Activated T-cell treated with anti-CD3 and anti-CD28 coated beads, Interleukin-2, amount 50 U/mL, for 72 hours (primary cell): Measurements from ENCODE around the gene HPRT1. TPM values are rescaled to one million over a fixed set of nuclear protein-coding genes. Genes with fewer than 3 reads are reported as not detected.
A peak's percentile ranks its signal among the peaks of the same experiment; 100 is the strongest.

Source experiments
- ATAC-seq, 2 donors: fragments of 150-1000 bp; cut with Tn5 transposase; replicated peaks in 1 of 2; 2 replicates each; pipeline ENCODE4 v1.10.0; 2021; ENCODE audit warnings: moderate library complexity in 2 of 2, mild to moderate bottlenecking in 1 of 2
- DNase-seq, 2 donors: peaks; one replicate each; pipeline ENCODE4 v3.0.0; 2021 to 2022; ENCODE audit warnings: mixed read lengths in 1 of 2
- H3K27ac Mint-ChIP-seq: one replicate; pipeline ENCODE4 v1.8.0; 2022; ENCODE audit warnings: mild to moderate bottlenecking, moderate library complexity, mixed read lengths
- H3K27me3 Mint-ChIP-seq: one replicate; pipeline ENCODE4 v1.8.0; 2022; ENCODE audit warnings: low read depth, mixed read lengths
- H3K36me3 Mint-ChIP-seq, 2 donors: one replicate each; pipeline ENCODE4 v1.8.0; 2022; ENCODE audit warnings: mixed read lengths in 2 of 2, mild to moderate bottlenecking in 1 of 2; ENCODE audit not compliant: insufficient read depth in 2 of 2
- H3K4me1 Mint-ChIP-seq: one replicate; pipeline ENCODE4 v1.8.0; 2022; ENCODE audit warnings: low read depth, mixed read lengths
- H3K4me3 Mint-ChIP-seq, 2 donors: one replicate each; pipeline ENCODE4 v1.8.0; 2022; ENCODE audit warnings: mild to moderate bottlenecking in 2 of 2, mixed read lengths in 2 of 2, moderate library complexity in 2 of 2
- H3K9me3 Mint-ChIP-seq, 2 donors: one replicate each; pipeline ENCODE4 v1.8.0; 2022; ENCODE audit warnings: mixed read lengths in 2 of 2
- total RNA-seq, 2 donors: library from RNA; stranded (reverse); gene quantifications; one replicate each; pipeline ENCODE4 v1.2.3, GENCODE V29; 2022

HPRT1 gene
- total RNA-seq, 2 donors from 2014 or later, result 58.5 to 64.3 TPM

DNA sequence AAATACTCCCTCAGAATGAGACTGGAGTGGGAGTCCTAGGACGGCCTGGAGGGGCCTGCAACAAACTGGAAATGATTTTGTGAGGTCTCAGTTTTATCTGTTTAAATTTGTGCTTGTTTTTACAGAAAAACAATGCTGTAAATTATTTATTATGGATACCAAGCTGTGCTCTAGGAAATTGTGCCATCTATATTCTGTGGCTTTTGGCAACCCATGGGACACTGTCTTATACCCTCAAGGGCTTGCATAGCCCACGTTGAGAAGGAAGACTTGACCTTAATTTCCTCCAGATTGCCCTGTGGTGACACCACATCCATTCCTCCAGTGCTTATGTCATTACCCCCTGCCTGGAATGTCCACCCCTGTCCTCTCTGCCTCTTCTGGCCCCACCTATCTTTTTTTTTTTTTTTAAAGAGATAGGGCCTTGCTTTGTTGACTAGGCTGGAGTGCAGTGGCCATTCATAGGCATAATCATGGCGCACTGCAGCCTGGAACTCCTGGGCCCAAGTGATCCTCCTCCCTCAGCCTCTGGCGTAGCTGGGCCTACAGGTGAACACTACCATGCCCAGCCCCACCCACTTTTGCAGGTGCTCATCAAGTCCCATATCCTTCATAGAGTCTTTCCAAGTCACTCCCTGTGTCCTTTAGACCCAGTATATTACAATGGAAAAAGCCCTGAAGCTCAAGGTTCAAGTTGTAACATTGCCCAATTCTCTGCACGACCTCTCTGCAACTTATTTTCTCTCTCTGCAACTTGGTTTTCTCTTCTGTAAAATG lies 77.4 kb downstream of the HPRT1 start:
- H3K9me3 Mint-ChIP-seq, result no peaks in the 10 kb centered on the region

DNA sequence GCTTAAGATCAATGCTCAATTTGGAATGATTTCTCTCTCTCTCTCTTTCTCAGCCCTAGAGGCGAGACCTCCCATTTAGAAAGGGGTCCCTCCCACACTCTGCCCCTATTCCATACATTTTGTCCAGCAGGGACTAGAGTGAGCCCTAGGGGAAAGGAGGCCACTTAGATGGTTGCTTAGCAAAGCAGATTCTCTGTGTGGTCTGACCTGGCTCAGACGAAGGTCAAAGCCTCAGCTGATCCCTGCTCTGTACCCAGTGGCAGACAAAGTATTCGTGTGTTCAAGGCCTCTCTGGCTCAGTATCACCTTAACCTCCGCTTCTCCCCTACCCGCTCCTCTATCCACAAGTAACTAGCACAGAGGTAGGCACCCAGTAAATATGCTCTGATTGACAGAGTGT lies 78.4 kb downstream of the HPRT1 start:
- H3K27me3 Mint-ChIP-seq, result peaks cover 41% of the 10 kb centered on the region
- DNase-seq (no peak), ATAC-seq (no peak)
- H3K36me3 Mint-ChIP-seq, result no peaks in the 10 kb centered on the region
- no peaks in the 10 kb centered on the region for H3K9me3 Mint-ChIP-seq
- H3K27ac Mint-ChIP-seq, result no peak overlapping the region
- peaks cover 9% of the 10 kb centered on the region for H3K4me1 Mint-ChIP-seq
- H3K4me3 Mint-ChIP-seq, result no peak overlapping the region

More for the DNA sequence above, 77.4 kb downstream of the HPRT1 start:
- no peak overlapping the region for H3K4me3 Mint-ChIP-seq
- H3K27me3 Mint-ChIP-seq, result peaks cover 49% of the 10 kb centered on the region
- no peak overlapping the region for H3K27ac Mint-ChIP-seq
- DNase-seq (no peak), ATAC-seq (no peak)
- no peaks in the 10 kb centered on the region for H3K36me3 Mint-ChIP-seq
- peaks cover under 1% of the 10 kb centered on the region for H3K4me1 Mint-ChIP-seq

DNA sequence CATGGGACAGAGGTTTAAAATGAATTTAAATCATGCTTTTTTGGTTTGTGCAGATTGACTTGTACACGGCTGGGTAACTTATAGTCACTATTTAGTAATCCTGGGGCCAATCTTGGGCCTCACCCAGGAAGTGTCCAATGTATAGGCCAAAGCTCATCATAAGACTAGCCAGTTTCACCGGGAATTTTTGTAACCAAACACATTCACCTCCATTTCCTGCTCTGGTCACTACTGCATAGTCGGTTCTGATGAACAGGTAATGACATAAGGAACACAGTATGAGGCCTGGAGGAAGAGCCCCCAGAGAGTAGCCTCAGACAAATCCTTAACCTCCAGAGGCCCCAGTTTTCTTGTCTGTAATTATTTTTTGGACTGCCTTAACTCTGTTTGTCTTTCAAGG lies 81.9 kb downstream of the HPRT1 start:
- DNase-seq, result no peak
- ATAC-seq, result no peak
- Mint-ChIP-seq H3K36me3 (no peaks in the 10 kb centered on the region), H3K27ac (no peak overlapping the region), H3K9me3 (no peaks in the 10 kb centered on the region), H3K4me1 (peaks cover 9% of the 10 kb centered on the region), H3K4me3 (no peak overlapping the region), H3K27me3 (peaks cover 49% of the 10 kb centered on the region)

DNA sequence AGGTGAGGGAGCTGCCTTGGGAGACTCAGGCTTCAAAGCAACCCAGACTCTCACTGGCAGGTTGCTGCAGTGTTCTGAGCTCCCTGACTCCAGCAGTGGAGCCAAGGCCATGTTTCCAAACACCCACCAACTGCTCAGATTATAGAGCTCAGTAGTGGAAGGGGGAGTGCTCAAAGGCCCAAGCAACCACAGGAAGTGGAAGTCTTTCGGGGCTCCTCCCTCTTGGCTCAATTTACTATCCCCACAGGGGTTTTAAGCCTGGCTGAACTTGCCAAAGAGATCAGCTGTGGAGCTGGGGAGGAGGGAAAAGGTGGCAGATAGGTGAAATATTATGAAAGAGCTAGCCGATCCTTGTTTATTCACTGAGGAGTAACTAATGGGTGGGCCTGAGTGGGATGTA lies 82.5 kb downstream of the HPRT1 start:
- Mint-ChIP-seq H3K27me3 (peaks cover 55% of the 10 kb centered on the region), H3K9me3 (no peaks in the 10 kb centered on the region), H3K4me1 (peaks cover 9% of the 10 kb centered on the region), H3K36me3 (no peaks in the 10 kb centered on the region), H3K4me3 (no peak overlapping the region), H3K27ac (no peak overlapping the region)
- ATAC-seq (no peak), DNase-seq (no peak)

DNA sequence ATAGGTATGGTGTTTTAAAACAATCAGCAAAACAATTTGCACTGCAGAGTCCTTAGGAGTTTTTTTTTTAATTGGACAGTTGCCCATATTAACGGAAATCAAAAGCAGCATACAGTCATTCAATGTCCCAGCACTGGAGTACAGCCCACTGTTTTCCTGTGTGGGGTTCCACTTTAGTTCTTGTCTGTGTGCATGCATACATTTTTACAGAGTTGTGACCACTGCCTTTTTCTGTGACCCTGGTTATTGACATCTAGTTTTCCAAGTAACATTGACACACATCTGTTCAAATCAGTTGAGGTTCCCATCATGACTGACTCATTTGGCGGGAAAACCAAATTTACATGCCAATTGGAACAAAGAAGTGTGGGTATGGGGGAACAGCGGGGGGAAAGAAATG lies 83.3 kb downstream of the HPRT1 start:
- ATAC-seq (no peak), DNase-seq (no peak)
- Mint-ChIP-seq H3K4me1 (peaks cover 9% of the 10 kb centered on the region), H3K4me3 (no peak overlapping the region), H3K36me3 (no peaks in the 10 kb centered on the region), H3K9me3 (no peaks in the 10 kb centered on the region), H3K27me3 (peaks cover 57% of the 10 kb centered on the region), H3K27ac (no peak overlapping the region)

DNA sequence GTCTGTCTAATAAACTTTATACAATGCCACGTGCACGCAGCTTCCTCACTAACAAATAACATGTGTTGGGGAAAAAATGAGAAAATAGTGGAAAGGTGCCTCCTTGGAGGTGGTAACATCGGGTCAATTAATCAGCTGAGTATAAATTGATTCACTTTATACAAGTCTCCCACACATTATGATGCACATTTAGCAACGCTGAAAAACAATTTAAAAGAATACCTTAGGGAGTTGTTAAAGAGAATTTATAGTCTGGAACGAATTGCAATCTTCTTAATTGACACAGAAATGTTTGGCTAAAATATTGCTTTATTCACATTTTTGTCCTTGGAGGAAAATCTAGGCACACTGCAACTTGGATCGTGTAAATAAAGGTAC lies 84.2 kb downstream of the HPRT1 start:
- no peak overlapping the region for H3K27ac Mint-ChIP-seq
- no peaks in the 10 kb centered on the region for H3K36me3 Mint-ChIP-seq
- H3K4me1 Mint-ChIP-seq, result peaks cover 16% of the 10 kb centered on the region
- no peak for ATAC-seq
- no peak for DNase-seq
- H3K4me3 Mint-ChIP-seq, result peak overlapping the region in 1 of 2 donors; percentile 71
- H3K9me3 Mint-ChIP-seq, result no peaks in the 10 kb centered on the region
- H3K27me3 Mint-ChIP-seq, result peaks cover 62% of the 10 kb centered on the region

DNA sequence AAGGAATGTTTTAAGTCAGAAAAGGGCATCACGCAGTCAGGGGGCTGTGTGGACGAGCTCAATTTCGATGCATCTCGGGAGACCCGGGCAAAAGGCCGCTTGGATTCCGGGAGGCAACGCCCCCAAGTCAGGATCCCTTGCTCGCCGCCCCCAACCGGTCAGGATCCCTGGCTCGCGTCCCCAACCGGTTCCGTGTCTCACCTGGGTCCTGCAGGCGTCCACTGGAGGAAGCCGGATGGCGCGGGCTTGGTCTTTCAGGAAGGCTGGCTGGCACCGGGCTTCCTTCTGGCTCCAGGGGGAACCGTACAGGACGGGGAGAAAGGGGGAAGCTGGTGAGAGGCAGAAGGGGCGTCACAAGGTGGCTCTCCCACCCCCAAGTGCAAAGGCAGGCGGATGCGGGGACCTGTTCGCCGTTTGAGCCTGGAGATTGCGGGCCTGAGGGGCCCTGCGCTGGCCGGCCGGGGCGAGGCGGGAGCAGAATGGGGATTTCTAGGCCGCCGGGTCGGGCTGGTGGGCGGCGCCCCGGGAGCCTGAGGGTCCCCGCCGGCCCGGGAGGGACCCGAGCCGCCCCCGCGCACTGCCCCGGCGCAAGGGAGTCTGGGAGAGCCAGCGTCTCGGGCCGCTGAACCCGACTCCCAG lies 84.7 kb downstream of the HPRT1 start:
- Mint-ChIP-seq H3K4me1 (peaks cover 17% of the 10 kb centered on the region), H3K4me3 (peak overlapping the region; percentile 29 to 71), H3K36me3 (no peaks in the 10 kb centered on the region), H3K27ac (no peak overlapping the region), H3K27me3 (peaks cover 63% of the 10 kb centered on the region), H3K9me3 (no peaks in the 10 kb centered on the region)
- no peak for DNase-seq
- no peak for ATAC-seq

DNA sequence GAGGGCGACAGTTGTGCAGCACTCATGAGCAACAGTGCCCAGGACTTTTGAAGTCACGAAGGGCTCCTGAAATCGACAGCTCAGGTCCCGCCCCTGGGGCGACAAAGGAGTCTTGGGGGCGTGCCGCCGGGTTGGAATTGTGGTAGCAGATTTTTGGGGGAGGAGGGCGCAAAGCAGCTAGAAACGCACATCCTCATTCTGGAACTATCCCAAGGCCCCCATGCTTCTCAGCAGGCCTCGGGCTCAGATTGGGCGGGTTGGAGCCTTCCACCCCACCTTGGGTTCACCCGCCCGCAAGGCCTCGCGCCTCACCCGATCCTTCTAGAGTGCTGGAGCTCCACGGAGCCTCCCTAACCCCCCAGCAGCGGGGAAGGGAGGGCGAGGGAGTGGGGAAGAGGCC lies 85.5 kb downstream of the HPRT1 start:
- Mint-ChIP-seq H3K36me3 (peaks cover 3% of the 10 kb centered on the region in 2 donors), H3K27me3 (peaks cover 66% of the 10 kb centered on the region), H3K4me1 (peaks cover 25% of the 10 kb centered on the region), H3K27ac (no peak overlapping the region), H3K4me3 (no peak overlapping the region), H3K9me3 (peaks cover 0 to 2% of the 10 kb centered on the region in 2 donors)
- DNase-seq (no peak), ATAC-seq (no peak)

DNA sequence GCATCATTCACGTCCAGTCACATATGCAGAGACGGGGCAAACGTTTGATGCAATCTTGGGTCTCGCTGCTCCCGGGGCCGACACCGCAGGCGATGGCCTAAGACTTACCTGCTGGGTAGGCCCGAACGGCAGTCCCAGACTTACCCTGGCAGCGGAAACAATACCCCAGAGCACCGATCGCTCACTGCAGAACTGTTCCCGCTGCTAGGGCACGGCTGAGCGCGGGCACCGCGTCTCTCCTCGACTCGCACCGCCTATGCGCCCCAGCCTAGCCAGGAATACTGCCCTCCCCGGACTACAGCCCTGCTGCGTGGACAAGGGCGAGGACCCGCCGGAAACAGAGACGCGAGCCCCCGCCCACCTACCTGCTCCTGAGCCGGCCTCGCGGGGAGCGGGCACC lies 86.2 kb downstream of the HPRT1 start:
- no peak for DNase-seq
- no peak overlapping the region for H3K27ac Mint-ChIP-seq
- H3K4me1 Mint-ChIP-seq, result peaks cover 27% of the 10 kb centered on the region
- H3K27me3 Mint-ChIP-seq, result peaks cover 63% of the 10 kb centered on the region
- H3K9me3 Mint-ChIP-seq, result peaks cover 0 to 2% of the 10 kb centered on the region in 2 donors
- H3K4me3 Mint-ChIP-seq, result no peak overlapping the region
- peaks cover 3 to 4% of the 10 kb centered on the region in 2 donors for H3K36me3 Mint-ChIP-seq
- ATAC-seq, result no peak

DNA sequence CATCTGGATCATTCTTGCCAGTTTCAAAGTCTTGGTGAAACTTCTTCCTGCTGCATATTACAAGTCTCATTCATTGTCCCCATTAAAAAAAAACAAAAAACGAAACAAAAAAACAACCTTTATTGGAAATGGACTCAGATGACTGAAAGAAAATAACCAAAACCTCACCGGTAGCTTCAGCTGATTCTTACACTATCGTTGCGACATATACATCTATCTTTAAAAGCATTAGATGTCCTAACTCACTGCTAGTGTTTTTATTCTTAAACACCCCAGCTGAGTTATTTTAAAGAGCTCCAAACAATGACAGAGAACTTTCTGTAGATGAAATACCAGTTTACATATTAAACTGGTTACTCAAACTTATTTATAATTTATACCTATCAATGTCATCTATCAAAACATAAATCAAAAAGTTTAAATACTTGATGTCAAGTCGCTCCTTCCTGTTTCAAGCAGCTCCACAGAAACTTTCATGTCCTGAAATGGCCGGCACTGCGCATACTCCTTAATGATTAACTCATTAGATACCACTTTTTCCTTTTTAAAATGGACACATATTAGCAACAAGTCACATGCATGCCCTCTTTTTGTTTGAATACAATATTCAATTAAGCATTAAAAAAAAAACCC lies 87.2 kb downstream of the HPRT1 start:
- H3K4me1 Mint-ChIP-seq, result peaks cover 27% of the 10 kb centered on the region
- H3K9me3 Mint-ChIP-seq, result peaks cover 0 to 2% of the 10 kb centered on the region in 2 donors
- no peak overlapping the region for H3K27ac Mint-ChIP-seq
- peaks cover 3 to 4% of the 10 kb centered on the region in 2 donors for H3K36me3 Mint-ChIP-seq
- no peak for DNase-seq
- no peak overlapping the region for H3K4me3 Mint-ChIP-seq
- no peak for ATAC-seq
- peaks cover 67% of the 10 kb centered on the region for H3K27me3 Mint-ChIP-seq

DNA sequence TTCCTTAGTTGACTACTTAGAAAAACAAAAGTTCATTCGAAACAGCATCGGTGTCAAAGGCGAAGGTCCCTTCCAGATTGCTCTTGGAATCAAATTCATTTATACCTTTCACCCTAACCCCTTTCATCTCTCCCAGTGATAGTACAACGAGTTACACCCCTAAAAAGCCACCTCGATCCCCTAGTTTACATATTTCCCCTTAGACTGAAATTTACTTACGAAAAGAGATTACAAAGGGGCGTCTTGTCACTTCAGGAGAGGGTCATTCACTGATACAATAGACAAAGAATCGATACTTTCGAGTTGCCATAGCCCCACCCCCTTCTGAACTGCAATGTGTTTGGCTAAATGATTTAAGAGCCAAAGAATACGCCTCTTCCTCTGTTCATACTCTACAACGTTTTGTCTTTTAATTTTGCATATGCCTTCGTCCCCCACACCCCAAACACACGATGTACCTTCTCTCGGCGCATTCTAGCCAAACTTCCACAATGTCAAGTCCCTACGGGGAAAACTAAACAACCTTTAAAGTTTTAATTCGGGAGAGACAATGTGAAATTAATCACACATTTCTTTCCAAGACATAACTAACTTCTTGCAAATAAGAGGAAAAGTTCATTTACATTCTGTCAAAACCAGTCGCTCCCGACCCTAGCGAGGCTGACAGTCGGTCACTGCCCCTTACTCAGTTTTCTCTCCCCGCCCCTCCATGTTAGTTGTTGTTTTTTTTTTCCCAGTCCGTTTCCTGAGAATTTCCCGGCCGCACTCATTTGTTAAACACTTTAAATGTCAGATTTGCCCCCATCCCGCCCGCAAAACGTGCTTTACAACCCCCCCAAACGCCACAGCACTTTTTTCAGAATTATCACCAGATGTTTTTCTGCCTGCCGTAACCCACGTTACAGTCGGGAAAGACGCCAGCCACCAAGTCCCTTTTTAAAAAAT lies 88.6 kb downstream of the HPRT1 start:
- peak; percentile 10 to 15 for DNase-seq
- Mint-ChIP-seq H3K27me3 (peaks cover 76% of the 10 kb centered on the region), H3K9me3 (peaks cover 0 to 2% of the 10 kb centered on the region in 2 donors), H3K27ac (peak overlapping the region; percentile 5), H3K4me1 (peaks cover 17% of the 10 kb centered on the region), H3K4me3 (peak overlapping the region; percentile 94), H3K36me3 (peaks cover 3 to 4% of the 10 kb centered on the region in 2 donors)
- ATAC-seq, result no peak
